ENCODE measurements around the gene RTN3.
"Not testable (repeated sequence)": the region's sequence is repeated elsewhere in the genome, so short reads cannot be mapped to it uniquely, and the experiment has no call there.

The RTN3 gene

DNA sequence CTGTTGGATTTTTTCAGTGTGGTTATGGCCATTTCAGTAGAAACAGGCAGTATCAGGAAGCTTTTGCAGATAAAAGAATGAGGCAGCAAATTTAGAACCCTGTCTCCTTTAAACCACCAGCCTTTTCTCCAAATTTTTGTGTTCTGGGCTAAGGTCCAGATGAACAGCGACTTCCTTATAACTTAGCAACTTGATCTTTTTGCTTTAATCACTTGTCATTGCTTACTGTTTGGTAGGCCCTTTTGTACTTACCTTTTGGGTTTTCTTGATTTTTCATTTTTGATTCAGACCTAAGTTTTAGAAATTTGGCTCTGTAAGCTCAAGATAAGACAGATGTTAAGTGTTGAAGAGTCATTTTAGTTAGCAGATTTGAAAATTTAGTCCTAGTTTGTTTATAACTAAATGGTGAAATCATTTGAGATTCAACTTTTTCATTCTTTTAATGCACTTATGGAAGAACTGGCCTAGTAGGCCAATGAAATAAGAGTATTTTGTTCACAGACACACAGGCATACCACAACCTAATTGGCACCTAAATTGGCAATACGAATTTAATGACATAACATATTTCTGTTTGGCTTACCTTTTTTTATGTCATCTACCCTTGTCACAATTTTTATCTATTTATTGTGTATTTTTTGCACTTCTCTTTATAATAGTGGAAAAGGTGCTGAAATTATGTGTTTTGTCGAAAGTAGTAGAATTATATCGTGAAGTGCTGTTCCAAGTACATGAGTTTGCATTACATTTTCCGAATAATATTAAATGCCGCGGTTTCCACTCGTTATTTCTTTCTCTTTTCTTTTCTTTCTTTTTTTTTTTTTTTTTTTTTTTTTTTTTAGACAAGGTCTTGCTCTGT, 2.1 kb downstream of the RTN3 start:
- DNase-seq: no peak

GRCh38 chr11:63685158-63685721, 3.9 kb downstream of the RTN3 start:
- not testable (repeated sequence) for DNase-seq

GRCh38 chr11:63686926-63687325, 5.6 kb downstream of the RTN3 start:
- no peak for DNase-seq

DNA sequence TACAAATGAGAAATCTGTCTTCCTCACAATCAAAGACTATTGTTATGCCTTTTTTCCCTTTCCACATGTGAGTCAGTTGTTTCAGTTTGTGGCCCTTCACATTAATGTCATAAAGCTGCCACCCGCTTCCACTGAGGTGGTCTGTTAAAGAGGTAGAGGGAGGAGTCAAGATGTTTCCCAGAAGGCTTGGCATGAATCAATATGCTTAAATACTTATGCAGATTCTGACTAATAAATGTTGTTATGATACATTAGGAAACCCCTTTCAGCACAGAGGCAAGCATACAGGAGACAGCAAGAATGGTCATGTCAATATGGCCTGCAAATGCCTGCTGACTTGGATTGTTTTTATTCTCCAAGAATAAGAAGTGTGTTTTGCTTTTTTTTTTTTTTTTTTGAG, 6.5 kb downstream of the RTN3 start:
- DNase-seq: no peak

DNA sequence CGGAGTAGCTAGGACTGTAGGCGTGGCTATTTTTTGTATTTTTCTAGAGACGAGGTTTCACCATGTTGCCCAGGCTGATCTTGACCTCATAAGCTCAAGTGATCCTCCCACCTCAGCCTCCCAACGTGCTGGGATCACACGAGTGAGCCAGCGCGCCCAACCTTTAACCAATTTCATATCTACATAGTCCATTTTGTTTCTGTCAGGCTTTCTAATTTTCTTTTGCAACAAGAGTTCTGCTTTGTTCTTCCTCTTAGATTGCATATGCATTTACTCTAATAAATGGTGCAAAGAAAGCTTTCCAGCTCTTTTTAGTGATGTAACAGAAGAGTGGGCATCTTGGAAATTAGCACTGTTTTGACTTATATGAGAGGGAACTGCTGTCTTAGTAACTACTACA, 13.3 kb downstream of the RTN3 start:
- no peak for DNase-seq

DNA sequence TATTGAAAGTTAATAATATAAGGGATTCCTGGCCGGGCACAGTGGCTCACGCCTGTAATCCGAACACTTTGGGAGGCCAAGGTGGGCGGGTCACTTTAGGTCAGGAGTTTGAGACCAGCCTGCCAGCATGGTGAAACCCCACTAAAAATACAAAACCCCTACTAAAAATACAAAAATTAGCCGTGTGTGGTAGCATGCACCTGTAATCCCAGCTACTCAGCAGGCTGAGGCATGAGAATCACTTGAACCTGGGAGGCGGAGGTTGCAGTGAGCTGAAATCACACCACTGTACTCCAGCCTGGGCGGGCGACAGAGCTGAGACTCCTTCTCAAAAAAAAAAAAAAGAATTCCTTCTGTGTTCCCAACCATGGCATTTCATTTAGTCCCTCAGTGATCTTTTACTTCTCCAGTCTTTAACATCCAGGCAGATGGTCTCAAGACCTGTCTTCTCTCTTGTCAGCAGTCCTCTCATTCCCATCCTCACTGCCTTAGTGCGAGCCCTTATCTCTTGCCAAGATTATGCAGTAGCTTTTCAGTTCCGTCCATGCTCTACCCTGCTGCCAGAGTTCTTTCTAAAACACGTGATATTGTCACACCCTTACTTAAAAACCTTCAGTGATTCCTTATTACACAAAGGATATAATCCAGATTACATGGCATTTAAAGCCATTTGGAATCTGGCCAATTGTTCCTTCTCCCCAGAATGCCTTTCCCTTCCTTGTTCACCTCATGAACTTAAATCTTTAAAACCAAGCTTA, 17.9 kb downstream of the RTN3 start:
- no peak for DNase-seq

GRCh38 chr11:63699896-63700295, 18.6 kb downstream of the RTN3 start:
- no peak for DNase-seq

DNA sequence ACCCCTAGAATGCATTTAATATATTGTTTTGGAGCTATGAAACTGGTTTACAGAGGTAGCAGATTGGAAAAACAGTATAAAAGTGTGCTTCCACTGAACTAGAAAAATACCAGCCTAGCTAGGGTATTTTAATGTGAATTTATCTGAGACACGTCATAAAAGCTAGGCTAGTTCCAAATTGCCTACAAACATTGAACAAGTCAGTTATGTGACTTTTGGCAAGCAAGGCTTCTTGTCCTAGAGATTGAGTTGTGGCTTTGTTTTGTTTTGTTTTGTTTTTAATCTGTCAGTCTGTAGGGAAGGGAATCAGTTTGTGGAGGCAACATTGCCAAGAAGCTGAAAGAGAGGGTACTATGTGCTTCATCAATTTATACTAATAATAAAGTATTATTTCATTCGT, 24.2 kb downstream of the RTN3 start:
- DNase-seq: no peak

DNA sequence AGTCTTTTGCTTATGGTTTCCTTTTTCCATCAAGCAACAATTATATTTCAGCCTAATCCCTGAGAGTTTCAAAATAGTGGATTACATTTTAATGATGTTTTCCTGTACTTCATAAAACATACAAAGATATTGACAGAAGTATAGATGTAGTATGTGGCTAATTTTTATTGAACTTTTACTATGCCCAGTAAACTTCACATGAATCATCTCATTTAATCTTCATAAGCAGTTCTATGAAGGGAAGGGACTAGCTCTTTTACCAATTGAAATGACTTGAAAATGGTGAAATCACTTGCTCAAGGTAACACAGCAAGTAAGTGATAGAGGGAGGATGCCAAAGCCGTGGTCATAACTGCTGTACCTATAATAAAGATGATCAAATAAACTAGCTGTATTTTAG, 27.5 kb downstream of the RTN3 start:
- DNase-seq: no peak

DNA sequence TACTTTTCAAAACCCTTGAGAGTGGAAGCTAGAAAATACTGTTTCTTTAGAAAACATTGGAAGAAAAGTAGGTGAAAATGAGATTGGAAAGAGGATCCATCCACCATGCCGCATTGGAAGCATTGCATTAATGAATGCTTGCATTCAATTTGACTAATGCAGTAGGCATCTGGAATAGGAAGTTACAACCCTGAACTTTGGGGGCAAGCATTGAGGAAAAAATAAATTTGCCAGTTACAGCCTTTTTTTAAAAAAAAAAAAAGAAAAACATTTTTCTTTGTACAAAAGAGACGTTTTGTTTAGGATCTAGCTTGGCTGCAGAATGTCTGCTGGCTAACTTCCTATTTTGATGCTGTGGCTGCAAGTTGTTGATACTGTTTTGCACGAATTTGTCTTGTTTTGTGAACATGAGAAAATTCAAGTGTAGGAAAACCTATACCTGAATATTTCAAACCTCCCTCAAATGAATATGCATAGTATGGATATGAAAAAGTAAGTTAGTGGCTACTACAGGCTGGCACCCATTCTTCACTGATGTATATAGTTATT, 28.1 kb downstream of the RTN3 start:
- no peak for DNase-seq

DNA sequence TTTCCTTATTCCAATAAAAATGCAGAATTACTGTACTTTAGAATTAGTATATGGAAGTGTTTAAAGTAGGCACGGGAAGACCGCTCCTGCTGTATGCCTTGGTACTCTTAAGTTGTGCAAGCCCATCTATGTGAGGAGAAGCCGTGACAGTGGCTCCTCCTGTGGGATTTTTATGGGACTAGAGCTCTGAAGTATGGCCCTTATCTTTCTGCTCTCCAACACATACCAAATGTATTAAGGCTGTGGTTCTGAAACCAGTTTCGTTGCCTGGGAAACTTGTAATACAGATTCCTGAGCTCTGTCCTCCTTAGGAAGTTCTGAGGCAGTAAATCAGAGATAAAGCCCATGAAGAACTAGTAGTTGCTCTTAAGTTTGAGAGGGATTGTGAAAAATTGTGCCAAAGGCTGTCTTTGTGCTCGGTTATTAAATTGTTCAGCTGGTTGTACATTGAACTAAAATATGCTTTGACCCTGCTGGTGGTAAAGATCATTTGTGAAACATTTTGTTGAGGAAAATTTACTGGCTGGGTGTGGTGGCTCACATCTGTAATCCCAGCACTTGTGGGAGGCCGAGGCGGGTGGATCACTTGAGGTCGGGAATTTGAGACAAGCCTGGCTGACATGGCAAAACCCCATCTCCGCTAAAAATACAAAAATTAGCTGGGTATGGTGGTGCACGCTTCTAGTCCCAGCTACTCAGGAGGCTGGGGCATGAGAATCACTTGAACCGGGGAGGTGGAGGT, 29.3 kb downstream of the RTN3 start:
- no peak for DNase-seq

- DNase-seq: no peak
Measured at GRCh38 chr11:63711838-63712237, 30.5 kb downstream of the RTN3 start.

DNA sequence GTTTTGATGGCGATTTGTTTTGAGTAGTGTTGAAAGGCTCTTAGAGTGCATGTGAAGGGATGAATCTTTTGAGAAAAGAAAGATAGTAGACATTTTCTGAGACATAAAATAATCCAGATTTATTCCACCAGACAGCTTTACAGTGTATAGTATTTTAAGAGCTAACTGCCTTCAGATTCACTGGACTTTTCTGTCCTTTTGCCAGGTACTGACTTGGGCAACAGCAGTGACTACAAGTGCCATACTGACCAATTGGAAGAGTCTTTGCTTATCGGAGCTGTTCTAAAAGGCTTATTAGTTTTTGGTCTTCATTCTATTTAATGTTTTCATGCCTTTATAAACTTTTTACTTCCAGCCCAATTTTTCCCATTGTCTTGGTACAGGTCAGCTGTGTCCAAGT, 32.5 kb downstream of the RTN3 start:
- DNase-seq: no peak

GRCh38 chr11:63716046-63716445, 34.7 kb downstream of the RTN3 start:
- no peak for DNase-seq

DNA sequence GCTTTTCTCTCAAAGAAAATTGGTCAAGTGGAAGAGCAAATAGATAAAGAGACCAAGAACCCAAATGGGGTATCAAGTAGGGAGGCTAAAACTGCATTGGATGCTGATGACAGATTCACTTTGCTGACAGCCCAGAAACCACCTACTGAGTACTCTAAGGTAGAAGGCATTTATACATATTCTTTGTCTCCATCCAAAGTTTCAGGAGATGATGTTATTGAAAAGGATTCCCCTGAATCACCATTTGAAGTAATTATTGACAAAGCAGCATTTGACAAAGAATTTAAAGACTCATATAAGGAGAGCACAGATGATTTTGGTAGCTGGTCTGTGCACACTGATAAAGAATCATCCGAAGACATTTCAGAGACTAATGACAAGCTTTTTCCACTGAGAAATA, 37.7 kb downstream of the RTN3 start:
- DNase-seq: no peak

DNA sequence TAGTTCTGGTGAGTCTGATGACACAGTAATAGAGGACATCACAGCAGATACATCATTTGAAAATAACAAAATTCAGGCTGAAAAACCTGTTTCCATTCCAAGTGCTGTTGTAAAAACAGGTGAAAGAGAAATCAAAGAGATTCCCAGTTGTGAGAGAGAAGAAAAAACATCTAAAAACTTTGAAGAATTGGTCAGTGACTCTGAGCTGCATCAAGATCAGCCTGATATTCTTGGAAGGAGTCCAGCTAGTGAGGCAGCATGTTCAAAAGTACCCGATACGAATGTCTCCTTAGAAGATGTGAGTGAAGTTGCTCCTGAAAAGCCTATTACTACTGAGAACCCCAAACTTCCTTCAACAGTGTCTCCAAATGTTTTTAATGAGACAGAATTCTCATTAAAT, 38.7 kb downstream of the RTN3 start:
- DNase-seq: no peak

DNA sequence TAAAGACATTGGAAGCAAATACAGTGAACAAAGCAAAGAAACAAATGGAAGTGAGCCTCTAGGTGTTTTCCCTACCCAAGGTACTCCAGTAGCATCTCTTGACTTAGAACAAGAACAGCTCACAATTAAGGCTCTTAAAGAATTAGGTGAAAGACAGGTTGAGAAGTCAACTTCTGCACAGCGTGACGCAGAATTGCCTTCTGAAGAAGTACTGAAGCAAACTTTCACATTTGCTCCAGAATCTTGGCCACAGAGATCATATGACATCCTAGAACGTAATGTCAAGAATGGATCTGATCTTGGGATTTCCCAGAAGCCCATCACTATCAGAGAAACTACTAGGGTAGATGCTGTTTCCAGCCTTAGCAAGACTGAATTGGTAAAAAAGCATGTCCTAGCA, 39.3 kb downstream of the RTN3 start:
- DNase-seq: no peak

GRCh38 chr11:63729326-63729725, 48.0 kb downstream of the RTN3 start:
- DNase-seq: no peak

DNA sequence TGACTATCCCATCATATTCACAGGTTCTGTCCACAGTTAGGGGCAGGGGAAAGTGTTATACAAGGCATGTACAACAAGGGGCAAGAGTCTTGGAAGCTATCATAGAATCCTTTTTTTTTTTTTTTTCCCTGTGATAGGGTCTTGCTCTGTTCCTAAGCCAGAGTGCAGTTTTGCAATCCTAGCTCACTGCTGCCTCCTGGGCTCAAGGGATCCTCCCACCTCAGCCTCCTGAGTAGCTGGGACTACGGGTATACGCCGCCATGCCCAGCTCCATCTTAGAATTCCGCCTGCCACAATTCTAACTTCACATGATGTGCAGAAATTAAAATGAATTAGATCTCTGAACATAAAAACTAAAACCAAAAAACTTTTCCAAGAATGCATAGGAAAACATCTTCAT, 55.6 kb downstream of the RTN3 start:
- DNase-seq: no peak

- DNase-seq: no peak
Measured at GRCh38 chr11:63737718-63738117, 56.4 kb downstream of the RTN3 start.

DNA sequence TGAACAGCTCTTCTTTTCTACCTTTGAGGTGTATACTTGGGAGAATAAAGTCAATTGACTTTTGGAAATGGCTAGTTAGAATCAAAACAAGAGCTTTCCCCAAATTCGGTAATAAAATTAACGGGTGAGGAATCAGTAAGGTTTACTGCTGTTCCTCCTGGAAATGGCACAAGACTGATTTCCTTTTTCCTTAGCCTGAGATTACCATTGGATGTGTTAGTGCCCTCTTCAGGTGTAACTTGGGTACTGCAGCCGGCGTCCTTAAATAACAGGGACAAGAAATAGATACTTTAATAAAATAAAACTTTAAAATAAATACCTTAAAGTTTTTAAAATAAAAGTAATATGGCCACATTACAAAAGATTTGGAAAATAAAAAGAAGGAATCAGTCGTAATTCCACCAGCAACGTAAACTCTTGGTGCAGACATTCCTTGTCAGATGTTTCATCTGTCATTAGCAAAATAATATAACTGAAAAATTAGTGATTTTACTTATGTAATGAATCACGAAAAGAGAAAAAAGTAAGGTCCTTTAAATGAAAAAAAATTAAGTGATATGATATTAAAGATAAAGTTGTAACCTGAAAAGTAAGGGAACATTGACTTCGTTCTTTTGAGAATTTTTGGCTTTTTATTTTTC, 57.5 kb downstream of the RTN3 start:
- peak; percentile 17 for DNase-seq
